ENCODE results near the gene CLGN.

CLGN gene

GRCh38 chr4:140361099-140361498 is 66.3 kb downstream of the CLGN start:
- no peak overlapping the region for H3K27ac ChIP-seq (replicated peaks)
- no peaks in the 10 kb centered on the region for H3K27me3 ChIP-seq (ENCODE audit: insufficient read depth, poor library complexity, severe bottlenecking)
- TF ChIP-seq, protein P1, sequence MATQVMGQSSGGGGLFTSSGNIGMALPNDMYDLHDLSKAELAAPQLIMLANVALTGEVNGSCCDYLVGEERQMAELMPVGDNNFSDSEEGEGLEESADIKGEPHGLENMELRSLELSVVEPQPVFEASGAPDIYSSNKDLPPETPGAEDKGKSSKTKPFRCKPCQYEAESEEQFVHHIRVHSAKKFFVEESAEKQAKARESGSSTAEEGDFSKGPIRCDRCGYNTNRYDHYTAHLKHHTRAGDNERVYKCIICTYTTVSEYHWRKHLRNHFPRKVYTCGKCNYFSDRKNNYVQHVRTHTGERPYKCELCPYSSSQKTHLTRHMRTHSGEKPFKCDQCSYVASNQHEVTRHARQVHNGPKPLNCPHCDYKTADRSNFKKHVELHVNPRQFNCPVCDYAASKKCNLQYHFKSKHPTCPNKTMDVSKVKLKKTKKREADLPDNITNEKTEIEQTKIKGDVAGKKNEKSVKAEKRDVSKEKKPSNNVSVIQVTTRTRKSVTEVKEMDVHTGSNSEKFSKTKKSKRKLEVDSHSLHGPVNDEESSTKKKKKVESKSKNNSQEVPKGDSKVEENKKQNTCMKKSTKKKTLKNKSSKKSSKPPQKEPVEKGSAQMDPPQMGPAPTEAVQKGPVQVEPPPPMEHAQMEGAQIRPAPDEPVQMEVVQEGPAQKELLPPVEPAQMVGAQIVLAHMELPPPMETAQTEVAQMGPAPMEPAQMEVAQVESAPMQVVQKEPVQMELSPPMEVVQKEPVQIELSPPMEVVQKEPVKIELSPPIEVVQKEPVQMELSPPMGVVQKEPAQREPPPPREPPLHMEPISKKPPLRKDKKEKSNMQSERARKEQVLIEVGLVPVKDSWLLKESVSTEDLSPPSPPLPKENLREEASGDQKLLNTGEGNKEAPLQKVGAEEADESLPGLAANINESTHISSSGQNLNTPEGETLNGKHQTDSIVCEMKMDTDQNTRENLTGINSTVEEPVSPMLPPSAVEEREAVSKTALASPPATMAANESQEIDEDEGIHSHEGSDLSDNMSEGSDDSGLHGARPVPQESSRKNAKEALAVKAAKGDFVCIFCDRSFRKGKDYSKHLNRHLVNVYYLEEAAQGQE (IDR thresholded peaks at IDR 0.05; ENCODE audit: insufficient replicate concordance, low read depth): no peak
- TF ChIP-seq POLR2AphosphoS5 (IDR thresholded peaks at IDR 0.05; ENCODE audit: low read depth): no peak
- TF ChIP-seq, protein P2, sequence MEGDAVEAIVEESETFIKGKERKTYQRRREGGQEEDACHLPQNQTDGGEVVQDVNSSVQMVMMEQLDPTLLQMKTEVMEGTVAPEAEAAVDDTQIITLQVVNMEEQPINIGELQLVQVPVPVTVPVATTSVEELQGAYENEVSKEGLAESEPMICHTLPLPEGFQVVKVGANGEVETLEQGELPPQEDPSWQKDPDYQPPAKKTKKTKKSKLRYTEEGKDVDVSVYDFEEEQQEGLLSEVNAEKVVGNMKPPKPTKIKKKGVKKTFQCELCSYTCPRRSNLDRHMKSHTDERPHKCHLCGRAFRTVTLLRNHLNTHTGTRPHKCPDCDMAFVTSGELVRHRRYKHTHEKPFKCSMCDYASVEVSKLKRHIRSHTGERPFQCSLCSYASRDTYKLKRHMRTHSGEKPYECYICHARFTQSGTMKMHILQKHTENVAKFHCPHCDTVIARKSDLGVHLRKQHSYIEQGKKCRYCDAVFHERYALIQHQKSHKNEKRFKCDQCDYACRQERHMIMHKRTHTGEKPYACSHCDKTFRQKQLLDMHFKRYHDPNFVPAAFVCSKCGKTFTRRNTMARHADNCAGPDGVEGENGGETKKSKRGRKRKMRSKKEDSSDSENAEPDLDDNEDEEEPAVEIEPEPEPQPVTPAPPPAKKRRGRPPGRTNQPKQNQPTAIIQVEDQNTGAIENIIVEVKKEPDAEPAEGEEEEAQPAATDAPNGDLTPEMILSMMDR (IDR thresholded peaks at IDR 0.05; ENCODE audit: insufficient read depth, low read length): no peak
- H3K4me3 ChIP-seq (replicated peaks; ENCODE audit: insufficient read depth, low read length): no peak overlapping the region
- no peak for DNase-seq (ENCODE audit: low read depth in 1 of 2, low spot score in 1 of 2)

DNA sequence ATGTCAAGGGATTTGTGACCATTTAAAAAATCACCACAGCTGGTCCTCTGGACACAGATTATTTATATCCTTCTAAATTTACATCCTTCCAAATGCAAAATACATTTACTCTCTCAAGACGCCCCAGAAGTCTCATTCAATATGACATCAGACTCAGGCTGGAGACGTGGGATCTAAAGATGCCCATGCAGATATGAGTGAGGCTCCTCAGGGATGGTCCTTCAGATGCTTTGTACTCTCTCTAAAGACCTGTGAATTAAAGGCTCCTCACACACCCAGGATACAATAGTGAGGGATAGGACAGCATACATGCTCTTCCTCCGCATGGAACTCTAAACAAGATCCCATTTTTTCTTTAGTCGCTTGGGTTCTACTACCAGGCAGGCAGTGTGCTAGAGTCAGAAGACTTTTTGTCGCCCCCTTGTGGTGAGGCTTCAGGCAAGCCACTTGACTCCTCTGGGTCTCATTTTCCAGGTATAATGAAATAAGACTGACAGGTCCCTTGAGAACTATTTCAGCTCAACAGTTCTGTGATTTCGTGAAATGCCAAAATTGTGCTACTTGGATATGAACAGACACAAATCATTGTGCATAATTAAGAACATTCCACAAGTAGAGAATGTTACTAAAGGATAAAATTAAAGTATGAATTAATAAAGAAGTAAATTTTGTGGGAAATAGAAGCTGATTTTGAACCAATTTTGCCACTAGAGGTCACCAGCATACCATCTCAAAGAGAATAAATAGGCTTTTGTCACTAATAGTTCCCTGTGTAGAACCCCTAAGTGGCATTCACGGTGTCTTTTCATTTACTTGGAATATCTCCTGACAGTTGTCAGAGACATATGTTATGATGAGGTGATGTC is 67.7 kb downstream of the CLGN start:
- TF ChIP-seq, protein P1 (IDR thresholded peaks at IDR 0.05; ENCODE audit: insufficient replicate concordance, low read depth): no peak
- TF ChIP-seq POLR2AphosphoS5 (IDR thresholded peaks at IDR 0.05; ENCODE audit: low read depth) (no peak), SPI1 (IDR thresholded peaks at IDR 0.05; ENCODE audit: borderline replicate concordance, low read depth) (no peak), GABPA (IDR thresholded peaks at IDR 0.05; ENCODE audit: low read depth) (no peak)
- TF ChIP-seq, protein P2 (IDR thresholded peaks at IDR 0.05; ENCODE audit: insufficient read depth, low read length): peak; percentile 76
- peak; percentile 55 to 84 for DNase-seq (ENCODE audit: low read depth in 1 of 2, low spot score in 1 of 2)
- Histone ChIP-seq H3K4me3 (replicated peaks; ENCODE audit: insufficient read depth, low read length) (no peak overlapping the region), H3K27ac (replicated peaks) (no peak overlapping the region), H3K27me3 (ENCODE audit: insufficient read depth, poor library complexity, severe bottlenecking) (no peaks in the 10 kb centered on the region)

DNA sequence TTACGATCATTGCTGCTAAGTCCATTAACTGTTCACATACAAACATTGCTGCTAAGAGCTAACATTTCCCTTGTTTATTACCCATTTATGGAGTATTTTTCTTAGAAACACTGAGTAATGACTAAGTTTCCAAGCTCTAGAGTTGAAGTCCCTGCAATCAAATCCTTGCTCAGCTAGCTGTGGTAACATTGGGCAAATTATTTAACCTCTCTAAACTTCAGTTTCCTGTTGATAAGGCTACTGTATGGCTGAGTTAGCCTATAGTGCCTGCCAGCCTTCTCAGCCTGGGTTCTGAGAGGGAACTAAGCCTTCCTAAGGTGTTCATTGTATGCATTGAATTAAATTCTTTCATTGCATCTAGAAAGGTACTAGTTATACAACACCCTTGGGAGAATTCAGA is 69.2 kb downstream of the CLGN start:
- H3K4me3 ChIP-seq (replicated peaks; ENCODE audit: insufficient read depth, low read length): no peak overlapping the region
- no peak overlapping the region for H3K27ac ChIP-seq (replicated peaks)
- TF ChIP-seq GABPA (IDR thresholded peaks at IDR 0.05; ENCODE audit: low read depth) (no peak), POLR2AphosphoS5 (IDR thresholded peaks at IDR 0.05; ENCODE audit: low read depth) (no peak), SPI1 (IDR thresholded peaks at IDR 0.05; ENCODE audit: borderline replicate concordance, low read depth) (no peak)
- TF ChIP-seq, protein P1 (IDR thresholded peaks at IDR 0.05; ENCODE audit: insufficient replicate concordance, low read depth): no peak
- TF ChIP-seq, protein P2 (IDR thresholded peaks at IDR 0.05; ENCODE audit: insufficient read depth, low read length): no peak
- H3K27me3 ChIP-seq (ENCODE audit: insufficient read depth, poor library complexity, severe bottlenecking): no peaks in the 10 kb centered on the region
- no peak for DNase-seq (ENCODE audit: low read depth in 1 of 2, low spot score in 1 of 2)
